VCaP (cell line): ENCODE results near the gene MPC1.

Experiments used
- H3K27ac ChIP-seq: fragments of 450-650 bp; 2 replicates; pipeline ENCODE4 v1.5.1; 2017
- TF ChIP-seq, protein P1 (sequence below): fragments of 450-650 bp; conservative IDR thresholded peaks from 2 replicates; pipeline ENCODE4 v1.5.1; 2017; ENCODE audit warnings: mild to moderate bottlenecking, moderate library complexity

The MPC1 gene

DNA sequence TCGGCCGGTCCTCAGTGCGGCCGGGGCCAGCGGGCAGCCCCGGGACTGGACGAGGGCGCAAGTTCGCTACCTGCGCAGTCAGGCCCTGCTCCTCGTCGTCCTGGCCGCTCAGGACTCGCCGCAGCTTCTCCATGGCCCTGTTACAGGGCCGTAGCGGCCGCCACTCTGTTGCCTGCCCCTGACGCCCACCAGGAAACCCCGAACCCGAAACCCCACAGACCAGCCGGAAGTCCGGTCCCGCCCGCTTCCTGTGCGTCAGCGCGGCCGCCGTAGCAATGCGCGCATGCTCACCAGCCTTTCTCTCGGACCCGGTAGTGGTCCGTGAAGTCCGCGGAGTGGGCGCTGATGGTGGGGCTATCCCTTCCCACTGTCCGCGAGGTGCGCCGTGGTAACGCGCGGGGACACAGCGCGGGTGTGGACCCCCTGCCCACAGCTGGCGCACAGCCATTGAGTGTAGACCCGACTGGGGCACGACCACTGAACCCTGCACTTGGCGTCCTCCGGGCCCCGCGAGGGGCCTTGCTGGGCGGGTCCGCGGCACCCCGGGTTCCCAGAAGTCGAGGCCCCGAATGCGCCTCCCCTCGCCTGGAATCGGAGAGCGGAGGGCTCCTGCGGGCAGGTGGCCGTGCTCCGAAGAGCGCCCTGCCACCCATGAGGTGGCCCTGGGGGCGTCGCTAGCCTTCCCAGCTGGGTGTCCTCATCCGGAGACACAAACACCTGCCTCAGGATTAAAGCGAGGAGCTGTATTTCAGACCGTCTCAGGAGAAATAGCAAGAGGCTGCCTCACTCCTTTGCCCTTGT lies 40.2 kb downstream of the MPC1 start, which contains the start of gene SFT2D1:
Gene SFT2D1 (minus strand): TSS at position 197 of the 801 bp plus-strand sequence. CDS start 64 bp downstream, at position 133.
- peak within 1 kb of the TSS; percentile 88 for H3K27ac ChIP-seq
- TF ChIP-seq, protein P1, sequence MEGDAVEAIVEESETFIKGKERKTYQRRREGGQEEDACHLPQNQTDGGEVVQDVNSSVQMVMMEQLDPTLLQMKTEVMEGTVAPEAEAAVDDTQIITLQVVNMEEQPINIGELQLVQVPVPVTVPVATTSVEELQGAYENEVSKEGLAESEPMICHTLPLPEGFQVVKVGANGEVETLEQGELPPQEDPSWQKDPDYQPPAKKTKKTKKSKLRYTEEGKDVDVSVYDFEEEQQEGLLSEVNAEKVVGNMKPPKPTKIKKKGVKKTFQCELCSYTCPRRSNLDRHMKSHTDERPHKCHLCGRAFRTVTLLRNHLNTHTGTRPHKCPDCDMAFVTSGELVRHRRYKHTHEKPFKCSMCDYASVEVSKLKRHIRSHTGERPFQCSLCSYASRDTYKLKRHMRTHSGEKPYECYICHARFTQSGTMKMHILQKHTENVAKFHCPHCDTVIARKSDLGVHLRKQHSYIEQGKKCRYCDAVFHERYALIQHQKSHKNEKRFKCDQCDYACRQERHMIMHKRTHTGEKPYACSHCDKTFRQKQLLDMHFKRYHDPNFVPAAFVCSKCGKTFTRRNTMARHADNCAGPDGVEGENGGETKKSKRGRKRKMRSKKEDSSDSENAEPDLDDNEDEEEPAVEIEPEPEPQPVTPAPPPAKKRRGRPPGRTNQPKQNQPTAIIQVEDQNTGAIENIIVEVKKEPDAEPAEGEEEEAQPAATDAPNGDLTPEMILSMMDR = no peak

DNA sequence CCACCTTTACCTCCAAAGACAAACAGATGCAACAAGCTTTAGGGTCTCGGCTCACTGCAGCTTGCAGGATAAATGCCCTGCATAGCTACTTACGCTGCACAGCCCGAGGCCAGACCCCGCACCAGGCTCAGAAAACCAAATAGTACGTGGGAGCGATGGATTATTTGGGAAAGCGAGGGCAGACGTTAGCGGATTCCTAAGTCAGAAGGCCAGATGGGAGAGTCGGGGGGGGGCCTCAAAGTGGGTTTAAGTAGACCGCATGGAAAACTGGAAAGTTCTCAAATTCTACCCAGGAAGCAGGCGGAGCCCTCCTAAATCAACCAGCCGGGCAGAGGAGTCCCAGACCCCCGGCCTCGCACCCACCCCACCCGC lies 40.8 kb downstream of the MPC1 start:
- TF ChIP-seq, protein P1 = no peak
- H3K27ac ChIP-seq = peak overlapping the region; percentile 88

DNA sequence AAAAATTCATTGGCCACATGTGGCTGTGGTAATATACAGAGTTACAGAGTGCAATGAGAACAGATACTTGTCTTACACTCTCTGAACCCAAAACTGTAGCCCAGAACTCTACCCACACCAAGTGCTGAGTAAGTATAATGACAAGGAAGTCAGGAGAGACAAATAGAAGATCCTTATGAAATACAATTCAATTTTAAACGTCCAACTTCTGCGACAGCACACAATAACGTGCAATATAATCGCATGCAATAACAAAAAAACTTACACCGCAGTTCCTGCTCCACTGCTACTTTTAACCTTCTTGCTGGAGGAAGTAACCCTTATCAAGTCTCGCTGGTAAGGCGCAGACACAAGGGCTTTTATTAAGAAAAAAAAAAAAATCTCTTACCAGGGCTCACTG lies 41.3 kb downstream of the MPC1 start:
- H3K27ac ChIP-seq = peak overlapping the region; percentile 88; the same call in 1 of the 2 replicates
- TF ChIP-seq, protein P1 = no peak

DNA sequence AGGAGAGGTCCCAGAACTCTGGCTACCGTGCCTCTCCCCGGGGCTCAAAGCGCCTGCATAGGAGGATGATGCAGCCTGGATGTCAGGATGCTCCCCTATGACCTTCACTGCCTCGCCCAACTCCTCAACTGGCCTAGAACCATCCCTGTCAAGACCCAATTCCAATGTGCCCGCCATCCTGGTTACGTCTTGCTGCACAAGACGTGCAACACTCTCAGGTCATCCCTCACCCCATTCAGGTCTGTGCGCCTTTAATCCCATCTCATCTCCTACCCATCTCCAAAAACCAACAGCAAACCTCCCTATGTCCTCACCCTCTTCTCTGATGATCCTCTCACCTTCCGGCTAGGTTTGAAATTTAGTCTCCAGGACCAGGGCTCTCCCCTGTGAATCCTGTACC lies 43.9 kb downstream of the MPC1 start:
- H3K27ac ChIP-seq = no peak overlapping the region
- TF ChIP-seq, protein P1 = no peak

DNA sequence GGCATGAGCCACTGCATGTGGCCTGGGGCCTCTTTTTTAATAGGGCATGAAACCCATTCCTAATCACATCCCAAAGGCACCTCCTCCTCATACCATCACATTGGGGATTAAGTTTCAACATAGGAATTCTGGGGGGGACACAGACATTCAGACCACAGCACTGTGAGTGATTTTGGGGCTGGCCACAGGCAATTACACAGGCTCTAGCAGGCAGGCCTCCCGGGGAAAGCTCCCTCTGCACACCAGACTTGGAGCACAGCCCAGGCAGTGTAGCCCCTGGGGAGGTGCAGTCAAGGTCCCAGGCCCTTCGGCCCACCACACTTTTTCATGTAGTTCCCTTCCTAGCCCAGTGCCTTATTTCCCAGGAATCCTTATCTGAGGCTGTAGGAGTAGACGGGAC lies 45.9 kb downstream of the MPC1 start:
- no peak overlapping the region for H3K27ac ChIP-seq
- TF ChIP-seq, protein P1 = no peak

DNA sequence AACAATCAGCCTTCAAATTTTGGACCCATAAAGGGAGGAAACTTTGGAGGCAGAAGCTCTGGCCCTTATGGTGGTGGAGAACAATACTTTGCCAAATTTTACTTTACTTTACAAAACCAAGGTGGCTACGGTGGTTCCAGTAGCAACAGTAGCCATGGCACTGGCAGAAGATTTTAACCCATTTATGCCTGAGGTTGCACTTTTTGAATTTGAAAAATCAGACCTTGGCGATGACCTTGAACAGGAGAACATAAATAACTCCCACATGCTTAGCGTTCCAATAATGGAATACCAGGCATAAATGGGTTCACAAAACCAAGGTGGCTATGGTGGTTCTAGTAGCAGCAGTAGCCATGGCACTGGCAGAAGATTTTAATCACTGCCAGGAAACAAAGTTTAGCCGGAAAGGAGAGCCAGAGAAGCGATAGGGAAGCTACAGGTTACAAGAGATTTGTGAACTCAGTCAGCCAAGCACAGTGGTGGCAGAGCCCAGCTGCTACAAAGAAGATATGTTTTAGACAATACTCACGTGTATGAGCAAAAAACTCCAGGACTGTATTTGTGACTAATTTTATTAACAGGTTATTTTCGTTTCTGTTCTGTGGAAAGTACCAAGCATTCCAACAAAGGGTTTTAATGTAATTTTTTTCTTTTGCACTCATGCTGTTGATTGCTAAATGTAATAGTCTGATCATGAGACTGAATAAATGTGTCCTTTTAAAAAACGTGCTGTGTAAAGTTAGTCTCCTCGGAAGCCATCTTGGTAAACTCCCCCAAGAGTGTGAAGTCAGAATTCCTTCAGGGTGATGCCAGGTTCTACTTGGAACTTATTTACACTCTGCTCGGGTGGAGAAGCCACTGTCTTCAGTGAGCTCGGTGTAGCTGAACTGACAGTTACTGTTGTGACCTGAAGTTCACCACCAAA lies 47.1 kb downstream of the MPC1 start:
- no peak overlapping the region for H3K27ac ChIP-seq
- TF ChIP-seq, protein P1 = no peak

DNA sequence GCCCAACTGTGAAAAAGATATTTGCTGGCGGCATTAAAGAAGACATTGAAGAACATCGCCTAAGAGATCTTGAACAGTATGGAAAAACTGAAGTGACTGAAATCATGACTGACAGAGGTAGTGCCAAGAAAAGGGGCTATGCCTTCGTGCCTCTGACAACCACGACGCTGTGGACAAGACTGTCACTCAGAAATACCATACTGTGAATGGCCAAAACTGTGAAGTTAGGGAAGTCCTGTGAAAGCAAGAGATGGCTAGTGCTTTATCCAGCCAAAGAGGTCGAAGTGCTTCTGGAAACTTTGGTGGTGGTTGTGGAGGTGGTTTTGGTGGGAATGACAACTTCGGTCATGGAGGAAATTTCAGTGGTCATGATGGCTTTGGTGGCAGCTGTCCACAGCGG lies 47.9 kb downstream of the MPC1 start:
- TF ChIP-seq, protein P1 = no peak
- H3K27ac ChIP-seq = no peak overlapping the region
